BJ (cell line): ENCODE results near the gene CA10. TPM values are rescaled to one million over a fixed set of nuclear protein-coding genes. Genes with fewer than 3 reads are reported as not detected.

Source experiments
- CTCF ChIA-PET: fragments of 350-600 bp; formaldehyde crosslinking; extraction: SDS; loops from one replicate; lab custom pipeline; 2021; ENCODE audit warnings: antibody characterized with exemption, inconsistent platforms; lab: Yijun Ruan, JAX
- POLR2A ChIA-PET: fragments of 300-600 bp; sonication (Branson Sonifier 250); formaldehyde crosslinking; extraction: SDS; loops from one replicate; lab custom pipeline; 2021; ENCODE audit warnings: antibody characterized with exemption; lab: Charles Lee
- DNase-seq: peaks from one replicate; pipeline ENCODE4 v3.0.0-alpha.2; 2011; ENCODE audit warnings: low read depth
- H3K27me3 ChIP-seq: 2 replicates; pipeline ENCODE4 v1.6.0; 2011; ENCODE audit warnings: low read length; ENCODE audit not compliant: control insufficient read depth, insufficient read depth
- H3K36me3 ChIP-seq: 2 replicates; pipeline ENCODE4 v1.5.1; 2011; ENCODE audit warnings: low read length; ENCODE audit not compliant: control insufficient read depth, insufficient read depth
- H3K4me3 ChIP-seq: 2 replicates; pipeline ENCODE4 v1.5.1; 2011; ENCODE audit warnings: low read depth, mild to moderate bottlenecking, control low read depth, low read length
- CTCF ChIP-seq: IDR thresholded peaks from 2 replicates; pipeline ENCODE4 v1.5.1; 2011; ENCODE audit warnings: low read depth, mild to moderate bottlenecking, control low read depth, inconsistent platforms, low read length, moderate library complexity; ENCODE audit not compliant: insufficient read depth
- polyA plus RNA-seq: library from polyadenylated mRNA; depleted of rRNA; stranded (reverse); fragments of >200 nt; gene quantifications from 2 replicates; pipeline ENCODE4 v1.2.3, GENCODE V29; 2011

Gene CA10
- polyA plus RNA-seq, 1 experiment: not detected

GRCh38 chr17:51840688-51841087 lies 317.8 kb downstream of the CA10 start:
- POLR2A ChIA-PET: no interaction called here

GRCh38 chr17:51833620-51834019 lies 324.9 kb downstream of the CA10 start:
- H3K36me3 ChIP-seq: no peaks in the 10 kb centered on the region
- H3K4me3 ChIP-seq: no peak overlapping the region
- no peaks in the 10 kb centered on the region for H3K27me3 ChIP-seq
- DNase-seq: no peak
- ChIA-PET POLR2A (no interaction called here), CTCF (no interaction called here)
- TF ChIP-seq CTCF: no peak

More at GRCh38 chr17:51840688-51841087, 317.8 kb downstream of the CA10 start:
- no peak for TF ChIP-seq CTCF
- Histone ChIP-seq H3K4me3 (no peak overlapping the region), H3K27me3 (no peaks in the 10 kb centered on the region), H3K36me3 (no peaks in the 10 kb centered on the region)
- DNase-seq: no peak
- CTCF ChIA-PET: no interaction called here

- ChIA-PET CTCF (no interaction called here), POLR2A (no interaction called here)
- H3K4me3 ChIP-seq: no peak overlapping the region
- no peak for TF ChIP-seq CTCF
- no peaks in the 10 kb centered on the region for H3K36me3 ChIP-seq
- H3K27me3 ChIP-seq: no peaks in the 10 kb centered on the region
- DNase-seq: no peak
Measured at GRCh38 chr17:51833045-51833444, 325.5 kb downstream of the CA10 start.

- CTCF ChIA-PET: interaction anchor here (0.6 kb wide), 1 partner anchor 10 kb away, joined by 4 read pairs; no protein-coding TSS in a partner anchor
- H3K27me3 ChIP-seq: no peaks in the 10 kb centered on the region
- no peaks in the 10 kb centered on the region for H3K36me3 ChIP-seq
- DNase-seq: no peak
- POLR2A ChIA-PET: no interaction called here
- H3K4me3 ChIP-seq: no peak overlapping the region
- no peak for TF ChIP-seq CTCF
Measured at GRCh38 chr17:51830886-51831285, 327.6 kb downstream of the CA10 start.

GRCh38 chr17:51830451-51830850 lies 328.1 kb downstream of the CA10 start:
- Histone ChIP-seq H3K27me3 (no peaks in the 10 kb centered on the region), H3K4me3 (no peak overlapping the region), H3K36me3 (no peaks in the 10 kb centered on the region)
- no peak for TF ChIP-seq CTCF
- ChIA-PET POLR2A (no interaction called here), CTCF (interaction anchor here (0.6 kb wide), 1 partner anchor 10 kb away, joined by 4 read pairs; no protein-coding TSS in a partner anchor)
- no peak for DNase-seq
